Upper lobe of left lung (tissue), 4 donors: ENCODE data around the gene DCDC2B.

Experiments used
- CTCF ChIP-seq, 6 experiments: fragments of 450-650 bp in 4 of 6; fragments of 200-600 bp in 2 of 6; sonication (generic) in 2 of 6; IDR thresholded peaks; one replicate each; pipeline ENCODE4 v1.5.1; 2016 to 2019; ENCODE audit warnings: antibody characterized with exemption in 6 of 6
- EP300 ChIP-seq, 4 donors: sonication (generic); formaldehyde crosslinking; IDR thresholded peaks; one replicate each; pipeline ENCODE4 v1.5.1; 2017; ENCODE audit warnings: antibody characterized with exemption in 4 of 4, control low read depth in 2 of 4
- POLR2A ChIP-seq, 4 donors: fragments of 450-650 bp; IDR thresholded peaks; one replicate each; pipeline ENCODE4 v1.5.1; 2016 to 2017; ENCODE audit warnings: antibody characterized with exemption in 4 of 4, mild to moderate bottlenecking in 2 of 4
- POLR2AphosphoS5 ChIP-seq, 2 donors: sonication (generic); formaldehyde crosslinking; IDR thresholded peaks; one replicate each; pipeline ENCODE4 v1.5.1; 2017; ENCODE audit warnings: antibody characterized with exemption in 2 of 2

DNA sequence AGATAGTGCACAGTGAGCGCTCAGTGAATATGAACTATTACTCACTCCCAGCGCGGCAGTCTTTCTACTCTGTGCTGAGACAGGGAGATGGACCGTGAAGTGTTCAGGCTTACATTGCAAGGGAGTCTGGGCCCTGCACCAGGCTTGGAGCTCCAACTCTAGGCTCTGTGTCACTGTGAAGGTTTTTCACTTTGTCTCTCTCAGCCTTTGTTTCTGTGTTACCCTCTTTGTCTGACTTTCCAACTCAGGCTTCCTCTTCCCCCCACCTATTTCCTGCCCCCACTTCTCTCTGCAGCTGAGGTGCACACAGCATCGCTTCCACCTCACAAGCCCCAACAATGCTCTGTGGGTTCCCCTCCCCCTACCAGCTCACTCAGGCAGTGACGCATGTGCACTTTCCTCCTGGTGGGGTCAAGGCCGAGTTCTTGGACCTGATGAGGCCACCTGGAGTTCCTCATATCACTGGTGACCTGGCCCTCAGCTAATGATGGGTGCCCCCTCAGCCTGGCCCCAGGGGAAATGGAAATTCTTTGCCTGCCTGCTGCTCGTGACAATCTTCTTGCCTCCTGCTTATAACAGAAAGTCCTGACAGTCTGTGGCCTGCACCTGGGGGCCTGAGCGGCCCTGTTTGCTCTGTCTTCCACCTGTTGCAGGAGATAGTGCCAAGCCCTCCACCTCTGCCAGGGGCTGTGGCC lies 41.1 kb downstream of the DCDC2B start:
- TF ChIP-seq CTCF (IDR thresholded peaks at IDR 0.05) (no peak), POLR2A (IDR thresholded peaks at IDR 0.05) (peak in 1 of 4 donors; percentile 20), EP300 (IDR thresholded peaks at IDR 0.05) (peak in 1 of 4 donors; percentile 24), POLR2AphosphoS5 (IDR thresholded peaks at IDR 0.05) (peak; percentile 50 to 60)
